GM23338 (cell line): Measurements from ENCODE around the gene KIF22. TPM values are rescaled to one million over a fixed set of nuclear protein-coding genes. Genes with fewer than 3 reads are reported as not detected.
A peak's percentile ranks its signal among the peaks of the same experiment; 100 is the strongest.

Experiments
- ATAC-seq: fragments of 200-7000 bp; cut with Tn5 transposase; 3 replicates; pipeline ENCODE4 v1.9.1; 2020
- DNase-seq: peaks from one replicate; pipeline ENCODE4 v3.0.0-alpha.2; 2015; ENCODE audit warnings: low spot score
- H2AFZ ChIP-seq: fragments of 200-600 bp; sonication (generic); 2 replicates; pipeline ENCODE4 v1.8.0; 2016; ENCODE audit warnings: antibody characterized with exemption, mild to moderate bottlenecking, moderate library complexity
- H3F3A ChIP-seq: fragments of 200-600 bp; sonication (generic); replicated peaks from 2 replicates; pipeline ENCODE4 v1.8.0; 2017; ENCODE audit warnings: antibody characterized with exemption, mixed run types, low read depth
- H3K27ac ChIP-seq: fragments of 200-600 bp; sonication (generic); 2 replicates; pipeline ENCODE4 v1.6.1; 2016; ENCODE audit warnings: low read depth
- H3K27me3 ChIP-seq: fragments of 200-600 bp; sonication (generic); 2 replicates; pipeline ENCODE4 v1.8.0; 2016; ENCODE audit warnings: mild to moderate bottlenecking, mixed run types, moderate library complexity; ENCODE audit not compliant: insufficient read depth
- H3K36me3 ChIP-seq: fragments of 200-600 bp; sonication (generic); 2 replicates; pipeline ENCODE4 v1.8.0; 2016; ENCODE audit warnings: mild to moderate bottlenecking; ENCODE audit not compliant: insufficient read depth
- H3K4me1 ChIP-seq: fragments of 200-600 bp; sonication (generic); 2 replicates; pipeline ENCODE4 v1.8.0; 2016; ENCODE audit warnings: mild to moderate bottlenecking, moderate library complexity; ENCODE audit not compliant: insufficient read depth
- H3K4me2 ChIP-seq: fragments of 200-600 bp; sonication (generic); 2 replicates; pipeline ENCODE4 v1.7.1; 2017; ENCODE audit warnings: mixed run types
- H3K4me3 ChIP-seq: fragments of 200-600 bp; sonication (generic); 2 replicates; pipeline ENCODE4 v1.6.1; 2016; ENCODE audit warnings: mixed run types
- H3K79me2 ChIP-seq: fragments of 200-600 bp; sonication (generic); replicated peaks from 2 replicates; pipeline ENCODE4 v1.8.0; 2017; ENCODE audit warnings: mild to moderate bottlenecking; ENCODE audit not compliant: insufficient read depth
- H3K9me2 ChIP-seq: fragments of 200-600 bp; sonication (generic); 2 replicates; pipeline ENCODE4 v1.8.0; 2017; ENCODE audit not compliant: insufficient read depth
- H4K20me1 ChIP-seq: fragments of 200-600 bp; sonication (generic); replicated peaks from 2 replicates; pipeline ENCODE4 v1.8.0; 2017; ENCODE audit warnings: mild to moderate bottlenecking; ENCODE audit not compliant: insufficient read depth
- H3K27ac Mint-ChIP-seq: 2 replicates; pipeline ENCODE4 v1.8.0; 2020; ENCODE audit warnings: inconsistent platforms, mild to moderate bottlenecking, moderate library complexity, mixed read lengths
- H3K27me3 Mint-ChIP-seq: 3 replicates; pipeline ENCODE4 v1.8.0; 2022; ENCODE audit warnings: low read depth, mild to moderate bottlenecking, moderate library complexity, mixed read lengths, inconsistent platforms; ENCODE audit not compliant: insufficient read depth, poor library complexity
- H3K36me3 Mint-ChIP-seq: 3 replicates; pipeline ENCODE4 v1.8.0; 2021; ENCODE audit warnings: low read depth, mild to moderate bottlenecking, inconsistent platforms, moderate library complexity, mixed read lengths
- H3K4me1 Mint-ChIP-seq: 3 replicates; pipeline ENCODE4 v1.8.0; 2020; ENCODE audit warnings: mild to moderate bottlenecking, inconsistent platforms, mixed read lengths
- H3K4me3 Mint-ChIP-seq: 3 replicates; pipeline ENCODE4 v1.8.0; 2021; ENCODE audit warnings: moderate library complexity, mild to moderate bottlenecking, inconsistent platforms, mixed read lengths
- H3K9me3 Mint-ChIP-seq: 3 replicates; pipeline ENCODE4 v1.8.0; 2020; ENCODE audit warnings: moderate library complexity, mild to moderate bottlenecking, inconsistent platforms, mixed read lengths
- CREB1 ChIP-seq: fragments of 250-450 bp; sonication (Bioruptor Pico); IDR thresholded peaks from 2 replicates; pipeline ENCODE4 v1.5.0; 2020; ENCODE audit warnings: low read depth, mild to moderate bottlenecking, moderate library complexity
- CTCF ChIP-seq, 2 experiments: fragments of 200-600 bp in 1 of 2; sonication (generic) in 1 of 2; conservative IDR thresholded peaks; 2 replicates each; pipeline versions ENCODE4 v1.5.1 to v1.6.1; 2016 to 2017; ENCODE audit warnings: antibody characterized with exemption in 2 of 2, low read depth in 2 of 2, mild to moderate bottlenecking in 2 of 2, moderate library complexity in 1 of 2
- ETS1 ChIP-seq: IDR thresholded peaks from 2 replicates; pipeline ENCODE4 v1.6.1; 2016; ENCODE audit warnings: antibody characterized with exemption
- EZH2 ChIP-seq: fragments of 200-600 bp; sonication (generic); IDR thresholded peaks from one replicate; pipeline ENCODE4 v1.8.0; 2017; ENCODE audit warnings: antibody characterized with exemption, mild to moderate bottlenecking, low read depth; ENCODE audit not compliant: unreplicated experiment
- EZH2phosphoT487 ChIP-seq: fragments of 200-600 bp; sonication (generic); IDR thresholded peaks from one replicate; pipeline ENCODE4 v1.8.1; 2018; ENCODE audit warnings: antibody characterized with exemption; ENCODE audit not compliant: unreplicated experiment
- JUNB ChIP-seq: IDR thresholded peaks from one replicate; pipeline ENCODE4 v1.6.1; 2016; ENCODE audit warnings: antibody characterized with exemption; ENCODE audit not compliant: unreplicated experiment
- NANOG ChIP-seq: IDR thresholded peaks from 2 replicates; pipeline ENCODE4 v1.6.1; 2016; ENCODE audit warnings: antibody characterized with exemption, borderline replicate concordance
- POLR2AphosphoS5 ChIP-seq: IDR thresholded peaks from 2 replicates; pipeline ENCODE4 v1.6.1; 2016; ENCODE audit warnings: antibody characterized with exemption, low read depth
- REST ChIP-seq: IDR thresholded peaks from one replicate; pipeline ENCODE4 v1.6.1; 2018; ENCODE audit warnings: antibody characterized with exemption; ENCODE audit not compliant: unreplicated experiment
- STAT1 ChIP-seq: IDR thresholded peaks from one replicate; pipeline ENCODE4 v1.6.1; 2016; ENCODE audit warnings: antibody characterized with exemption; ENCODE audit not compliant: unreplicated experiment
- ZNF114 ChIP-seq: fragments of 250-450 bp; sonication (Bioruptor Pico); IDR thresholded peaks from 2 replicates; pipeline ENCODE4 v1.5.0; 2020; ENCODE audit warnings: mild to moderate bottlenecking, moderate library complexity
- ZNF331 ChIP-seq: fragments of 250-450 bp; sonication (Bioruptor Pico); IDR thresholded peaks from 2 replicates; pipeline ENCODE4 v1.5.0; 2020; ENCODE audit warnings: low read depth, mild to moderate bottlenecking, moderate library complexity
- ZNF462 ChIP-seq: fragments of 250-450 bp; sonication (Bioruptor Pico); IDR thresholded peaks from 2 replicates; pipeline ENCODE4 v1.5.0; 2020; ENCODE audit warnings: mild to moderate bottlenecking, moderate library complexity
- polyA plus RNA-seq: library from polyadenylated mRNA; unstranded; fragments of >200 nt; fragmentation: Nextera tagmentation; extraction: Ambion mirVana; gene quantifications from 2 replicates; pipeline ENCODE4 v1.2.1, GENCODE V29; 2016
- total RNA-seq: library from RNA; depleted of rRNA; stranded (reverse); fragments of >200 nt; shearing (Covaris generic); gene quantifications from 2 replicates; pipeline ENCODE4 v1.2.3, GENCODE V29; 2014

KIF22 gene
- total and polyA plus RNA-seq, 2 experiments from 2014 or later, result 110 to 192 TPM

- Histone ChIP-seq H3K4me2 (no peak within 1 kb of the TSS), H3F3A (peaks cover 21% of the 10 kb centered on the region; the same call in 1 of the 2 replicates), H3K4me3 (no peak within 1 kb of the TSS), H3K79me2 (peaks cover 17% of the 10 kb centered on the region), H3K4me1 (peaks cover 16% of the 10 kb centered on the region; the same call in 1 of the 2 replicates), H2AFZ (no peak within 1 kb of the TSS), H3K9me2 (no peaks in the 10 kb centered on the region), H3K36me3 (peaks cover 13% of the 10 kb centered on the region), H3K27me3 (no peaks in the 10 kb centered on the region), H4K20me1 (peaks cover 5% of the 10 kb centered on the region; the same call in 1 of the 2 replicates), H3K27ac (peak within 1 kb of the TSS; percentile 55; the same call in 1 of the 2 replicates)
- H3K4me3 Mint-ChIP-seq, result peak within 1 kb of the TSS; percentile 21; the same call in 2 of the 3 replicates
- ATAC-seq, result no peak
- no peak for DNase-seq
- peaks cover 34% of the 10 kb centered on the region for H3K4me1 Mint-ChIP-seq
- no peak within 1 kb of the TSS for H3K27ac Mint-ChIP-seq
- TF ChIP-seq CREB1 (CRISPR knock-in tag) (no peak), ZNF462 (no peak), REST (no peak), ZNF114 (CRISPR knock-in tag) (no peak), ETS1 (no peak), EZH2phosphoT487 (no peak), NANOG (no peak), CTCF (conservative IDR thresholded peaks at IDR 0.05; ENCODE audit: low read depth in 2 of 2) (no peak), EZH2 (no peak), POLR2AphosphoS5 (no peak), ZNF331 (CRISPR knock-in tag) (no peak), JUNB (no peak), STAT1 (no peak)
- H3K36me3 Mint-ChIP-seq, result peaks cover 35% of the 10 kb centered on the region
- H3K27me3 Mint-ChIP-seq, result peaks cover 16% of the 10 kb centered on the region
- peaks cover 4% of the 10 kb centered on the region; the same call in 1 of the 3 replicates for H3K9me3 Mint-ChIP-seq
These were observed 29.7 kb downstream of the KIF22 start, which contains the start of gene MVP for GRCh38 chr16:29820271-29820701. Gene MVP (plus strand): TSS chr16:29820462. CDS start chr16:29830550, 10,088 bp downstream.
